ENCODE results near the gene CNTNAP2.
"Not testable (repeated sequence)": the region's sequence is repeated elsewhere in the genome, so short reads cannot be mapped to it uniquely, and the experiment has no call there.

Gene CNTNAP2

GRCh38 chr7:148304083-148304335, 2187.4 kb downstream of the CNTNAP2 start:
- DNase-seq (ENCODE audit: low read depth) = no peak

- no peak for DNase-seq (ENCODE audit: low read depth)
Measured at GRCh38 chr7:148304456-148304855, 2187.9 kb downstream of the CNTNAP2 start.

DNA sequence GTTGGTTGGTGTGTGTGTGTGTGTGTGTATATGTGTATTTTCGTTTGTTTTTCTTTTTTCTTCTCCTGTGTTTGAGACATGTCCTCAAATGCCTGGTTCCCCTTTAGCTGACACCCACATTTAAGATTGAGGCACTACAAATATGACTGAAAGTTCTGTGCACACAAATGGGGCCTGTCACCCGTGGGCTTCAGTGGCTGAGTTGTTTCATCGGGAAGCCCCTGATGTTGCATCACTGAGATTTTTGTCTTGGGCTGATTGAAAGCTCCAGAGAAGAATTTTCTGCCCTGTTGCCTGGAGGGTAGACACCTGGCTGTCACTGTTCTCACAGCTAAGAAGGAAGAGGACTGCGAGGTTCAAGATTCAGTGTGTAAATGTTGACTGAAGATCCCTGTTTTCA, 2190.2 kb downstream of the CNTNAP2 start:
- DNase-seq (ENCODE audit: low read depth) = no peak

DNA sequence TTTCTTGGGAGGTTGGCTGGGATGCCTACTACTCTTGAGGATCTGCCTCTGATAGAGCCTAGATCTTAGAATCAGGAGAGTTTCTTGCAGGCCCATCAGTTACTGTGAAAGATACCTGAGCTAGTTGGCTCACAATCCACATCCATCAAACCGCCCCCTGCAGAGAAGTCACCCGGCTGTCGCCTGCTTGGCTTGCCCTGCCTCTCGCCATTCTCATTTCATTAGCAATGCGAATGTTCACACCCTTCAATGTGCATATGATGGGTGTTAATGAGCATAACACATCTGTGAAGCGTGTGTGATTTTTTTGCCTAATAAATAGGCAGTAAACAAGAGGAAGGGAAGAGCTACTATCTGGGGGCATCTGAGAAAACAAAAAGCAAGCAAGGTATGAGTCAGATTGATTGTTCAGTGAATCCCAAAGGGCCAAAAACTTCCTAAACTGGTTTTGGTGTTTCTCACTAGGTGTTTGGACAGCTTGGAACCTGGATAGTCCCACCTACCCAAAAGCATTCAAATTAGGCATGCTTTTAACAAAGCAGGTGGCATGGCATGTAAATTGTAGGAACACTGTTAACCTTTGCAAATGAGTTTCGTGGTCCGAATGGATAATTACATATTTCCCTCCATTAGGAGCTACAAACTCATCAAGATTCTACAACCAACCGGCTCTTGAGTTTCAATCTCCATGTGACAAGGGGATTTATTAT, 2201.7 kb downstream of the CNTNAP2 start:
- no peak for DNase-seq (ENCODE audit: low read depth)

DNA sequence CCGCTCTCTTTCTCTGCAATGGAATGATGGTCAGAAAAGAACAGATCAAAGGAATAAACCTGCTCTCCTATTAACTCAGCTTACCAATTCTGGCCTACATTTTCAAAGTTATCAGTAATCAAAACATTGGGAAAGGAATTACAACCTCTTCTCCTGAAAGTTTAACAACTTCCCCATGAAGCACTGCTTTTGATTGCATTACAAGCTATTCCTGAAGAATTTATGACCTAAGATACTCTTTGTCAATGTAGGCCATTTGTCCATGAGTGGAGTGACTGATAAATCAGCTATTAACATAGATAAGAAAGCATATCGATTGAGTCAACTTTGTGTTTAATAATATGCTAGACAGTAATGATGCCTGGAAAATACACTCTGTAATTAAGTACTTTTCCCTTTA, 2202.2 kb downstream of the CNTNAP2 start:
- no peak for DNase-seq (ENCODE audit: low read depth)

DNA sequence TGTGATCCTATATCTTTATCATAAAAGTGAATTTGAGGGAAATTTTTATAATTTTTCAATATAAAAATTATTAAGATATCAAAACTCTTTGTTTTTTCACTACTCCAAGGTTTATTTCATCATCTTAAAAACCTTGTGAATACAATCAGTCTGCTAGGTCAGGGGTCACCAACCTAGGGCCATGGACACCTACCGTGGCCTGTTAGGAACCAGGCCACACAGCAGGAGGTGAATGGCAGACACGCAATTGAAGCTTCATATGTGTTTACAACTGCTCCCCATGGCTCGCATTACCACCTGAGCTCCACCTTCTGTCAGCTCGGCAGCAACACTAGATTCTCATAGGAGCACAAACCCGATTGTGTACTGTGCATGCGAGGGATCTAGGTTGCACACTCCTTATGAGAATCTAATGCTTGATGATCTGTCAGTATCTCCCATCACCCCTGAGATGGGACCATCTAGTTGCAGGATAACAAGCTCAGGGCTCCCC, 2202.8 kb downstream of the CNTNAP2 start:
- no peak for DNase-seq (ENCODE audit: low read depth)

DNA sequence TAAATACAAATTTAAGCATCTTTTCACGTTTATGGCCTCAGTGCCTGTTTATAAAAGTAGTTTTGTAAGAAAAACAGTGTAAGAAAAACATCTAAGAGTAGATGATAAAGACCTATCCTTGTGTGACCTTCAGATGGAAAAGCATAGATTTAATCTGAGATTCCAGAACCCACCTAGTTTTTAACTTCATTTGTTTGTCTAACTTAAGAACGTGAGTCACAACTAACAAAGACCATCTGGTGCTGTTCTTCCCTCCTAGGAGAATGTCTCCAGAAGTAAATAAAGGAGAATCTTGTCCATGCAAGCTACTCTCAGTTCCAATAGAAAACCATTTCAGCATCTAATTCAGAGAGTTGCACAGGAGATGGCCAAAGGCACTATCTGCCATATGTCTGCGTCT, 2208.6 kb downstream of the CNTNAP2 start:
- DNase-seq (ENCODE audit: low read depth) = no peak

DNA sequence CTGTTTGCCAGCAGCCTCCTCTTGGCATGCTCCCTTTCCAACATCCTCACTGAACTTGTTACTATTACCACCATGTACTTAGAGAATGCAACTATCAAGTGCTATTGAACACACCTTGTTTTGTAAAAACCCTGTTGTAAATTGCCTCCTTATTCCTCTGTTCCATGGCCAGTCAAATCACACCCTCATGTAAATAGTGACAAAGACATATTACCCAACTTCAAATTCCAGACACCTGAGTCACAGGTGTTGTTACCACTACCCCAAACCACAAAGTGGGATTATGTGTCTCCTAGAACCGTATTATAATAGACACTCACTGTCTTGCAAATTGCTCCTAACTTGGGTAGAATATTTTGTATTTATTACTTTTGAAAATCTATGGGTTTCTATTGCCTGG, 2210.8 kb downstream of the CNTNAP2 start:
- DNase-seq (ENCODE audit: low read depth) = peak; percentile 2

GRCh38 chr7:148328906-148329305, 2212.3 kb downstream of the CNTNAP2 start:
- no peak for DNase-seq (ENCODE audit: low read depth)

DNA sequence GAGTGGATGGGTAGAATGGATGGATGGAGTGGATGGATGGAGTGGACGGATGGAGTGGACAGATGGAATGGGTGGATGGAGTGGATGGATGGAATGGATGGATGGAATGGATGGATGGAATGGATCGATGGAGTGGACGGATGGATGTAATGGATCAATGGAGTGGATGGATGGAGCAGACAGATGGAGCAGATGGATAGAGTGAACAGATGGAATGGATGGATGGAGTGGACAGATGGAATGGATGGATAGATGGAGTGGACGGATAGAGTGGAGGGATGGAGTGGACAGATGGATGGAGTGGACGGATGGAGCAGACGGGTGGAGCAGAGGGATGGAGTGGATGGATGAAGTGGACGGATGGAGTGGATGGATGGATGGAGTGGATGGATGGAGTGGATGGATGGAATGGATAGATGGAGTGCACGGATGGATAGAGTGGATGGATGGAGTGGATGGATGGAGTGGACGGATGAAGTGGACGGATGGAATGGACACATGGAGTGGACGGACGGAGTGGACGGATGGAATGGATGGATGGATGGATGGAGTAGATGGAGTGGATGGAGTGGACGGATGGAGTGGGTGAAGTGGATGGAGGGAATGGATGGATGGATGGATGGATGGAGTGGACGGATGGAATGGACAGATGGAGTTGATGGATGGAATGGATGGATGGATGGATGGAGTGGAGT, 2213.7 kb downstream of the CNTNAP2 start:
- DNase-seq (ENCODE audit: low read depth) = no peak

DNA sequence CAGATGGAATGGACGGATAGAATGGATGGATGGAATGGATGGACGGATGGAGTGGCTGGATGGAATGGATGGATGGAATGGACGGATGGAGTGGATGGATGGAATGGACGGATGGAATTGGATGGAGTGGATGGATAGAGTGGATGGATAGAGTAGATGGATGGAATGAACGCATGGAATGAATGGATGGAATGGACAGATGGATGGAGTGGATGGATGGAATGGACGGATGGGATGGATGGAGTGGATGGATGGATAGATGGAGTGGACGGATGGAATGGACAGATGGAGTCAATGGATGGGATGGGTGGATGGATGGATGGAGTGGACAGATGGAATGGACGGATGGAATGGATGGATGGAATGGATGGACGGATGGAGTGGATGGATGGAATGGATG, 2214.2 kb downstream of the CNTNAP2 start:
- DNase-seq (ENCODE audit: low read depth) = no peak

DNA sequence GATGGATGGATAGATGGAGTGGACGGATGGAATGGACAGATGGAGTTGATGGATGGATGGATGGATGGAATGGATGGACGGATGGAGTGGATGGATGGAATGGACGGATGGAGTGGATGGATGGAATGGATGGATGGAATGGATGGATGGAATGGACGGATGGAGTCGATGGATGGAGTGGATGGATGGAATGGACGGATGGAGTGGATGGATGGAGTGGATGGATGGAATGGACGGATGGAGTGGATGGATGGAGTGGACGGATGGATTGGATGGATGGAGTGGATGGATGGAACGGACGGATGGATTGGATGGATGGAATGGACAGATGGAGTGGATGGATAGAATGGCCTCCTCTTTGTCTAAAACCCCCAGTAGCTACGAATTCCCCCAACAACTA, 2214.9 kb downstream of the CNTNAP2 start:
- not testable (repeated sequence) for DNase-seq (ENCODE audit: low read depth)

GRCh38 chr7:148332191-148333186, 2215.9 kb downstream of the CNTNAP2 start:
- no peak for DNase-seq (ENCODE audit: low read depth)

DNA sequence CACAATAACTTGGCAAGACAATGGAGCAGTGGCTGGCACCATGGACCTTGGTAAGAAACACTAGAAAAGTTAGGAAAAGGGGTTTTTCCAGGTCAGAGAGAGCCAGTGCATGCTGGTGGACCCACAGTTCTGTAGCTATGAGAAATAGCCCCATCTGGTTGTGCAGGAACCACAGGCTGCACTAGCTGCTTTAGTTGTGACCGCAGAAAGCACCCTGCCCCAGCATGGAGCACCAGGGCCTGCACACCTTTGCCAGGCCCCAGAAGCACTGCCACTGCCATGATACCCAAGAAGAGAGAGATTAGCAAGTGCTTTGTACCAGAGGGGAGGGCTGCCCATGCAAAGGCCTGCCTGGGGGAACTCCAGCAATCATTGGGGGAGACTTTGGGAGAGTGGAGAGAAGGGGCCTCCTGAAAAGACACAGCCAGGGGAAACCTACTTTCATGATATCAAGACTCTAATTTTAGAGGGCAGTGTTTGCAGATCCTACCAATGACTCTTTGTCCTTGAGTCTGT, 2217.9 kb downstream of the CNTNAP2 start:
- no peak for DNase-seq (ENCODE audit: low read depth)

- DNase-seq (ENCODE audit: low read depth) = no peak
Measured at GRCh38 chr7:148334959-148335577, 2218.5 kb downstream of the CNTNAP2 start.

GRCh38 chr7:148335790-148336189, 2219.2 kb downstream of the CNTNAP2 start:
- no peak for DNase-seq (ENCODE audit: low read depth)

GRCh38 chr7:148336411-148336810, 2219.8 kb downstream of the CNTNAP2 start:
- no peak for DNase-seq (ENCODE audit: low read depth)

DNA sequence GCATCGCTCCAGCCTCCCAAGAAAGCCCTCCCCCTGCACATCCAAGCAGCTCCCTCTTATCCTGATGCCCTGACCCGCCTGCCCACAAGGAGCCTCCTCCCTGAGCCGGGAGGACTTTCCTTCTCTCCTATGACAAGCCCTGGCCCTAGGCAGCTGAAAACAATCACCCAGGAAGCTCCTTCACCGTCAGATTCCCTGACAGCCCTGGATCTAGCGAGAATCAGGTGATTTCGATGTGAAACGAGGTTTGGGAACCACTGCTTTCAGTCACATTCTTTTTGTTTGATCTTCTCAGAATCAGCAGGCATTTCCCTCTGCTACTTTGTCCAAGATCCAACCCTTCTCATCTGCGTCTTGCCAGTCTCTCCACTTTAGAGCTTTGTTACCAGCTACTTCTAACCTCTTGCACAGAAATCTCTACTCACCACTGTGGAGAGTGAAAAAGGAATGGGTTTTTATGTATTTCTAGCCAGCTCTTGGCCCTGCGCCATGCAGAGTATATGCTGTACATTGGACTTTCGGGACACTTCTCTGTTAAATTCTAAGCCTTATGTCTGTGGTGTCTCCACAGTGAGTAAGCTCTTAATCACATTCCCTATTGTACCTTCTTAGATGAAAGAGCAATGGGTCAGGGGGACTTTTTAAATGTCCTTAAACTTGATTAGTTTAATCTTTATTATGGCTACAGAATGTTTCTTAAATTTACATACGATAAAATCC, 2220.8 kb downstream of the CNTNAP2 start:
- no peak for DNase-seq (ENCODE audit: low read depth)

DNA sequence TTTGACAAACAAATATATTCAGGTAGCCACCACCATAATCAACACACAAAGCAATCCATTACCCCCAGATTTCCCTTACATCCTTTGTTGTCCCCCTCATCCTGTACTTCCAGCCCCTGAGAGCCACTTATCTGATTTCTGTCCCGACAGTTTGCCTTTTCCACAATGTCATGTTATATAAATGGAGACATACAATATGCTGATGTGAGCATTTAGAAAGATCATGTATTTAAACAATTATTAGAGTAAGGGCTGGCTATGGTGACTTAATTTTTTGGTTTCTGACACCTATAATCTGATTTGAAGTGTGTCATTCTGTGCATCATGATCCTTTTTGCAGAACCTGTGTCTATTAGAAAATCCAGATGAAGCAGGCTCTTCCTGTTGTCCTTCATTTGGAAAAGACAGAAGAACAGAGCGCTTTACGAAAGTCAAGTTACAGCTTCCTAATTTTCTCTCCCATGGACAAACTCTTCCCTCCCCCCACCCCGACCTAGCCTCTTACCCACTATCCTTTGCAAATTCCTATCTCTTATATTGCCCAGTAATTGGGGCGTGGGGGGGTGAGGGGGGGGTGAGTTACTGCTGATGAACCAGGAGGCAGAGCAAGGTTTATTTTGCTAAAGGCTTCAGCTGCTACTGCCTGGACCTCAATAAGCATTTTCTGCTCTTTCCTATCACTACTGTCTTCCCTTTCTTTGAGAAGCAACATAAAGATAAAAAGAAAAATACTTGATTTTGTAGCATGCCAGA, 2221.6 kb downstream of the CNTNAP2 start:
- DNase-seq (ENCODE audit: low read depth) = no peak

DNA sequence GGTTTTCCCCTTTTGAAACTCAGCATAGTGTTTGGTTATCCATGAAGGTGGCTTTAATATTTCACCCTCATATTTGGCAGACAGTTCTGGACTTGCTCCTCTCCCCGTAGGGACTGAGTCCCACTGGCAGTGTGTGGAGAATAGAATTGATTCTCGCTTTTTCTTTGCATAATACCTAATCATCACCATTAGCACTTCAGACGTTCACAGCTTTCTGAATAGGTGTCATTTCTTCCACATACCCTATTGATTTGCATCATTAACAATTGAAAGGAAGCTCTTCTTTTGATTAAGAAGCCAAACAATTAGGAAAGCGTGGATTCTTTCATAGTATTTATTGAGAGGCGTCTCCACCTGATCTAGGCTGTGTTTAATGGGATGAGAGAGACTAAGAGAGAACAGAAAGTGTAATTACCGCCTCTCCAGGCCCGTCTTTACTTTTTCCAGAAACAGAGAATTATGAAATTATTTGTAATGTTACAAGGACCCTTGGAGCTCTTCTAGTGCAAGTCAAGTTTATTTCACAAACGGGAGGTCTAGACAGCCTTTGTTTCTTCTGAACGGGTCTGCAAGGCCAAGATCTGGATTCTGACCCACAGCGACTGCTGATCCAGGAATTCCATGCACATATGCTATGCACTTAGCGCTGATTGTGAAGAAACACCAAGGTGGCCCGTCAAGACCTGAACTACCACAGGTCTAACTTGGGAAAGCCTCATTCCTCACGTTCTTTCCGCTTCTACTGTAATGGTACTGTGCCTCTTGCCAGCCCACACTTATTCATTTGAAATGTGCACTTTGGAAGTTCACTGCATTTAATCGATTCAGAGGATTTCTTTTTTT, 2224.1 kb downstream of the CNTNAP2 start:
- no peak for DNase-seq (ENCODE audit: low read depth)
